G401.6 (cell line): ENCODE results near the gene CYFIP2.
"Not testable (repeated sequence)": the region's sequence is repeated elsewhere in the genome, so short reads cannot be mapped to it uniquely, and the experiment has no call there.

Experiments used
- FAIRE-seq: peaks from 2 replicates; lab custom pipeline; 2012; peaks lifted over from hg19 to GRCh38; lab: Jason Lieb, UNC

The CYFIP2 gene

GRCh38 chr5:157265714-157266285, at the start of gene CYFIP2:
TSS of gene CYFIP2 (plus strand) at chr5:157266123. CDS start at chr5:157285362, 19,239 bp downstream.
- no peak for FAIRE-seq

- no peak for FAIRE-seq
Measured at GRCh38 chr5:157216391-157217142, 49.4 kb upstream of the CYFIP2 start.

- FAIRE-seq, result no peak
Measured at GRCh38 chr5:157217289-157218024, 48.5 kb upstream of the CYFIP2 start.

GRCh38 chr5:157219491-157220271, 46.2 kb upstream of the CYFIP2 start:
- no peak for FAIRE-seq

GRCh38 chr5:157221959-157222358, 44.0 kb upstream of the CYFIP2 start:
- FAIRE-seq, result no peak

- FAIRE-seq, result no peak
Measured at GRCh38 chr5:157222506-157223230, 43.3 kb upstream of the CYFIP2 start.

- no peak for FAIRE-seq
Measured at GRCh38 chr5:157225469-157226422, 40.2 kb upstream of the CYFIP2 start.

- FAIRE-seq, result no peak
Measured at GRCh38 chr5:157230610-157231009, 35.3 kb upstream of the CYFIP2 start.

- no peak for FAIRE-seq
Measured at GRCh38 chr5:157232706-157233105, 33.2 kb upstream of the CYFIP2 start.

GRCh38 chr5:157233515-157233914, 32.4 kb upstream of the CYFIP2 start:
- FAIRE-seq, result no peak

- FAIRE-seq, result no peak
Measured at GRCh38 chr5:157236423-157236822, 29.5 kb upstream of the CYFIP2 start.

- no peak for FAIRE-seq
Measured at GRCh38 chr5:157241483-157241882, 24.4 kb upstream of the CYFIP2 start.

- not testable (repeated sequence) for FAIRE-seq
Measured at GRCh38 chr5:157244704-157245103, 21.2 kb upstream of the CYFIP2 start.

- FAIRE-seq, result no peak
Measured at GRCh38 chr5:157245476-157245875, 20.4 kb upstream of the CYFIP2 start.

- FAIRE-seq, result no peak
Measured at GRCh38 chr5:157245886-157246285, 20.0 kb upstream of the CYFIP2 start.

GRCh38 chr5:157247267-157247666, 18.7 kb upstream of the CYFIP2 start:
- FAIRE-seq, result no peak

GRCh38 chr5:157248821-157249470, 17.0 kb upstream of the CYFIP2 start:
- FAIRE-seq, result no peak

- FAIRE-seq, result no peak
Measured at GRCh38 chr5:157252711-157253465, 13.0 kb upstream of the CYFIP2 start.

GRCh38 chr5:157253547-157253946, 12.4 kb upstream of the CYFIP2 start:
- FAIRE-seq, result peak; percentile 13
